ENCODE measurements around the gene SNCAIP.

SNCAIP gene

DNA sequence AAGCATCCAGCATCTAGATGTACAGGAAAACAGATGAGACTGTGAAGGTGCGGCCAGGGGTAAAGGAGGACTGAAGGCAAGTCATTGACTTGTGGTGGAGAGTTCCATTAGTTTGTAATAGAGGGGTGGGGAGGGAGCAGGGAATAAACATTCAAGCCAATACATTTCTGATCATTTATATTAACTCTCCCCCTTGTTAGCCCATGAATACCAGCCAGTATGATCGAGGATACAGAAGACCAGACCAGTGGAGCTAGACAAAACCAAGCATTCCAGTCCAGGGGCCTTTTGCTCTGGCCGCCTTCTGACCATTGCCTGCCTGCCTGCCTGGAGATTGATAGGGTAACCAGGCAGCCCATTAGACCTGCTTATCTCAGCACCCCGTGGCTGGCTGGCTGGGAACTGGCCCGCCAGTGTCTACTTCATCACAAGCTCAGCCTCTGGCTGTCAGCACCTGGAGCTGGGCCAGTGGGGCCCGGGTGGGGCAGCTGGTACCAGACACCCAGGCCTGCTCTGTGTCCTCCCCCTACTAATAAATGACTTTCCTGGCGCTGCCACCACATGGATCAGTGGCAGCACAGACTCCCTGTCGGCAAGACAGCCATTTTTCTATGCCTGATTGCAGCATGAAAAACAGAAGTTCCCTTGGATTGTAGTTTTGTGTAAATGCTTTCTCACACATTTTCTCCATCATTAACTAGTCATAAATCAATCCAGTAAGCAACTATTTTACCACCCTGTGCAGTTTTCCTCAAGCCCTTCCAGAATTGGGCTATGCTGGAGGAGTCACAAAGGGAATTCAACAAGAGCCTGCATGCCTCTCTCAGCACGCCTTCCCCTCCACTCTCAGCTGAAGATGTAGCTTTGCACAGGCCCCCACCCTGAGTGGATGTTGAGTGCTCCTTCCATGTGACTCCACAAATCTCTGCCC, 181.3 kb downstream of the SNCAIP start:
- TF ChIP-seq, protein P1, sequence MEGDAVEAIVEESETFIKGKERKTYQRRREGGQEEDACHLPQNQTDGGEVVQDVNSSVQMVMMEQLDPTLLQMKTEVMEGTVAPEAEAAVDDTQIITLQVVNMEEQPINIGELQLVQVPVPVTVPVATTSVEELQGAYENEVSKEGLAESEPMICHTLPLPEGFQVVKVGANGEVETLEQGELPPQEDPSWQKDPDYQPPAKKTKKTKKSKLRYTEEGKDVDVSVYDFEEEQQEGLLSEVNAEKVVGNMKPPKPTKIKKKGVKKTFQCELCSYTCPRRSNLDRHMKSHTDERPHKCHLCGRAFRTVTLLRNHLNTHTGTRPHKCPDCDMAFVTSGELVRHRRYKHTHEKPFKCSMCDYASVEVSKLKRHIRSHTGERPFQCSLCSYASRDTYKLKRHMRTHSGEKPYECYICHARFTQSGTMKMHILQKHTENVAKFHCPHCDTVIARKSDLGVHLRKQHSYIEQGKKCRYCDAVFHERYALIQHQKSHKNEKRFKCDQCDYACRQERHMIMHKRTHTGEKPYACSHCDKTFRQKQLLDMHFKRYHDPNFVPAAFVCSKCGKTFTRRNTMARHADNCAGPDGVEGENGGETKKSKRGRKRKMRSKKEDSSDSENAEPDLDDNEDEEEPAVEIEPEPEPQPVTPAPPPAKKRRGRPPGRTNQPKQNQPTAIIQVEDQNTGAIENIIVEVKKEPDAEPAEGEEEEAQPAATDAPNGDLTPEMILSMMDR (IDR thresholded peaks at IDR 0.05; ENCODE audit: low read depth, low read length), result no peak
- DNase-seq, result peak; percentile 97
- Histone ChIP-seq H3K27me3 (no peaks in the 10 kb centered on the region; the same call in 1 of the 2 replicates), H3K4me1 (peaks cover 13% of the 10 kb centered on the region), H3K4me3 (ENCODE audit: low read depth, low read length) (peak overlapping the region; percentile 14; the same call in 1 of the 2 replicates), H3K9me3 (no peaks in the 10 kb centered on the region), H3K36me3 (no peaks in the 10 kb centered on the region)

- Histone ChIP-seq H3K9me3 (no peaks in the 10 kb centered on the region), H3K27me3 (no peaks in the 10 kb centered on the region; the same call in 1 of the 2 replicates), H3K36me3 (no peaks in the 10 kb centered on the region), H3K4me1 (peaks cover 13% of the 10 kb centered on the region), H3K4me3 (ENCODE audit: low read depth, low read length) (peak overlapping the region; percentile 14; the same call in 1 of the 2 replicates)
- DNase-seq, result no peak
- TF ChIP-seq, protein P1 (IDR thresholded peaks at IDR 0.05; ENCODE audit: low read depth, low read length), result no peak
Observed at GRCh38 chr5:122494109-122494508, 182.1 kb downstream of the SNCAIP start.

DNA sequence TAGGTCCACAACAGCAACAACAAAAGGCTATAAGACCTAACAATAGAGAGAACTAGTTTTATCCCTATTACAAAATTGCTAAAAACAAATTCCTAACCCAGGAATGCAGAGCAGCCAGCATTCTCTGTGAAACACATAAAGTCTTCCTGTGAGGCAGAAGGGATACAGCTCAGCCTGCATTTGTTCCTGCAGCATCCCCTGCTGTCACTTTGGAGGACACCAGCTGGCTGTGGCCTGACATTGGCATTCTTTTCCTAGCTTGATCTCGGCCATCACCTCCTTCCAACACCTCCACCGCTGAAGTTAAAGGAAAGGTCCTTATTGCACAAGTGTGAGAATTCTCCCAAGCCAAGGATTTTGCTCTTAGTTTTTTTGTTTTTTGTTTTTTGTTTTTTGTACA, 186.1 kb downstream of the SNCAIP start:
- peak; percentile 28 for DNase-seq
- no peaks in the 10 kb centered on the region for H3K9me3 ChIP-seq

GRCh38 chr5:122499585-122499984, 187.5 kb downstream of the SNCAIP start:
- no peaks in the 10 kb centered on the region for H3K27me3 ChIP-seq
- no peak overlapping the region for H3K4me3 ChIP-seq (ENCODE audit: low read depth, low read length)
- TF ChIP-seq, protein P1 (IDR thresholded peaks at IDR 0.05; ENCODE audit: low read depth, low read length), result no peak
- no peaks in the 10 kb centered on the region; the same call in 1 of the 2 replicates for H3K4me1 ChIP-seq
- H3K36me3 ChIP-seq, result no peaks in the 10 kb centered on the region
- no peaks in the 10 kb centered on the region for H3K9me3 ChIP-seq
- DNase-seq, result no peak

More for the DNA sequence above, 186.1 kb downstream of the SNCAIP start:
- Histone ChIP-seq H3K4me1 (peaks cover 7% of the 10 kb centered on the region), H3K27me3 (no peaks in the 10 kb centered on the region), H3K36me3 (no peaks in the 10 kb centered on the region), H3K4me3 (ENCODE audit: low read depth, low read length) (no peak overlapping the region)
- TF ChIP-seq, protein P1 (IDR thresholded peaks at IDR 0.05; ENCODE audit: low read depth, low read length), result peak; percentile 71

DNA sequence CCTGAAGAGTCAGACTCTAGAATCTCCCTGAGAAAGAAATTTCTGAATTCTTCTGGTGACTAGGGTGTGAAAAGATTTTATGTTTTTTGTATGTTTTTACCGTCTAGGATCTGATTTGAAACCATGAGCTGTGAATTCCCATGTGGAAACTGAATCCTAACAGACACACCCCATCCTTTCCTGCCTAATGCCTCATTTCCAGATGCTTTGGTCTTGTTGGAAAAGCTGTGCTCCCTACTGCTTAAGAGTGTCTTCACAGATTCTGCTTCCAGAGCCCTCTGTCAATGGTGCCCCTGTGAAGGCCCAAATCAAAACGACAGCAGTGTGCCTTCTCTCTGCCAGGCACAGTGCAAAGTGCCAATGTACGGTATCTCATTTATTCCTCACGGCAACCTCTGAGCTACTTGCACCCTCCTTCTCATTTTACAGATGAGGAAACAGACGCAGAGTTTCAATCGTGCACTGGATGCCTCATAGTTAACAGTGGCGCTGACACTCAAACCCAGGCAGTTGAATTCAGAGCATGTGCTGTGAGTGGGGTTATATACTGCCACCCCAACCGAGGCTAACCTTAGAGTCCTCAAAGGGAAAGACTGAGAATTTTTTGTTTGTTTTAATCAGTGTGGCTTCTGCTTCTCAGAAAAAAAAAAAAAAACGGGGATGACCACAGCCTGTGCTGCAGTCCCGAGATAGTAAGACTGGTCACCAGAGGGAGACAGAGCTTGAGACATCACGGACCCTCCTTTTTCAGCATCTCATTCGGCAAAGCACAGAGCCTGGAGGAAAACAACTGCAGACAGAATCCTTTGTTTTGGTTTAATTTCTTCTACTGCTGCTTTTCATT, 188.4 kb downstream of the SNCAIP start:
- H3K9me3 ChIP-seq, result no peaks in the 10 kb centered on the region
- peak; percentile 55 for DNase-seq

More for the DNA sequence above, 188.4 kb downstream of the SNCAIP start:
- Histone ChIP-seq H3K4me1 (no peaks in the 10 kb centered on the region; the same call in 1 of the 2 replicates), H3K4me3 (ENCODE audit: low read depth, low read length) (no peak overlapping the region), H3K36me3 (no peaks in the 10 kb centered on the region), H3K27me3 (no peaks in the 10 kb centered on the region)
- TF ChIP-seq, protein P1 (IDR thresholded peaks at IDR 0.05; ENCODE audit: low read depth, low read length), result peak; percentile 81
